NCI-H2107 (cell line): ENCODE measurements around the gene TMEM72.

Experiments
- DNase-seq: peaks from one replicate; lab custom pipeline; 2025; lab: John Stamatoyannopoulos, UW

Gene TMEM72

DNA sequence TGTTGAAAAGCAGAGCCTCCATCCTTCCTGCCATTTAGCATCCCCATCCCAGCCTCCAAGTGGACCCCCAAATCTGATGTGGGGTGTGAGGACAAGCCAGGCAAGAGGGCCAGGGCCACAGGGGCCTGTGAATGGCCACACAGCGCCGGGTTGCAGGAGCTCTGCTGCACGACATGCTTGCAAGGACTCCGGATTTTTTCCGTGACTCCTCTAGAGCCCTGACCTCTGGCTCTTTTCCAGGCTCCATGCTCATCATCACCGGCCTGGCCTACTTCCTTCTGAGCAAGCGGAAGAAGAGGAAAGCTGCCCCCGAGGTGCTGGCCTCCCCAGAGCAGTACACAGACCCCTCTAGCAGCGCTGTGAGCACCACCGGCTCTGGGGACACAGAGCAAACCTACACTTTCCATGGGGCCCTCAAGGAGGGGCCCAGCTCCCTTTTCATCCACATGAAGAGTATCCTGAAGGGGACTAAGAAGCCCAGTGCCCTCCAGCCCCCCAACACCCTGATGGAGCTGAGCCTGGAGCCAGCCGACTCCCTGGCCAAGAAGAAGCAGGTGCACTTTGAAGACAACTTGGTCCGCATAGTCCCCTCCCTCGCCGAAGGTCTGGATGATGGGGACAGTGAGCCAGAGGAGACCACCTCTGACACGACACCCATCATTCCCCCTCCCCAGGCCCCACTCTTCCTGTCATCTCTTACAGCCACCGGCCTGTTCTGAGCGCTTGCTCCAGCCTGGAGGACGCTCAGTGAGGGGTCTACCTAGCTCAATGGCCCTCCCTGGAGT is 23.5 kb downstream of the TMEM72 start:
- DNase-seq = no peak

DNA sequence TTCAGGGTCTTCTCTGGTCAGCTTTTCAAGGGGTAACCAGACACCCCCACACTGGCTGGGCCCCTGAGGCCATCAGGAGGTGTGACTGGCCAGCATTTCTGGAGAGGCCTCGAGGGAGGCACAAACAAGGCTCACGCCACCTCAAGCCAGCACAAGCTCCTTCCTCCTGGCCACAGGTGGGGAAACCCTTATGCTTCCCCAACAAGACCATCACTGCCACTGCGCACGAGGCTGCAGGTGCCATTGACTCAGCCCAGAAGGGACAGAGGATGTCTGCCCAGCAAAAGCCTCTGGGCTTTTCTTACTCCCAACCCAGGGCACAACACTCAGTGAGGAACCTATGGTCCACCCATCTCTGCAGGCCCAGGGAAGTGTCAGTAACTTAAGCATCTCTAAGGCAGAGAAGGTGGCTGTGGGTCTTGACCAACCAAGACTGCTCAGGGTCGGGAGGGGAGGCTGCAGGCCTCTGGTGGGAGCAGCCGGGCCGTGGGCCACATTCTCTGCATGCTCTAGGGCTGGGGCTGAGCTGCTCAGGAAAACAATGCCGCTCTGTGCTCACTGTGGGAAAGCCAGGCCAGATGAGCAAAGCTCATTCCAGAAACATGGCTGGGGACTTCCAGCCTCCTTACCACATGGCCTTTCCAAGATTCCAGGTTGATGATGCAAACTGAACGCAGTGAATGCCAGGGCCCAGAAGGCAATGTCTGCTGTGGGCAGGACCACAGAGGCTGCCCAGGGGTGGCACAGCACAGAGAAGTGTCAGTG is 24.2 kb downstream of the TMEM72 start:
- no peak for DNase-seq

DNA sequence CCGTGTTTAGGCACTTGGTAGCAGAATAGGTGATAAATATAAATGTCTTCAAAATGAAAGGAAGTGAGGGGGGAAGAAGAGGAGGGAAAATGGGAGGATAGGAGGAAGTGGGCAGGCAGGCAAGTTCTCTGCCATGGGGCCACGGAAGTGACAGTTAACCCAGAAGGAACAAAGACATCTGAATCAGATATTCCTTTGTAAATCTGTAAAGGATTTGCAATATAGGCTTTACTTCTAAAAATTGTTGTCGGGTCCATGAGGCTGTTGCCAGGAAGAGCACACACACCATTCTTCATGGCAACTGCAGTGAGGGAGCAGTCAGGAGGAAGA is 24.8 kb downstream of the TMEM72 start:
- DNase-seq = no peak

DNA sequence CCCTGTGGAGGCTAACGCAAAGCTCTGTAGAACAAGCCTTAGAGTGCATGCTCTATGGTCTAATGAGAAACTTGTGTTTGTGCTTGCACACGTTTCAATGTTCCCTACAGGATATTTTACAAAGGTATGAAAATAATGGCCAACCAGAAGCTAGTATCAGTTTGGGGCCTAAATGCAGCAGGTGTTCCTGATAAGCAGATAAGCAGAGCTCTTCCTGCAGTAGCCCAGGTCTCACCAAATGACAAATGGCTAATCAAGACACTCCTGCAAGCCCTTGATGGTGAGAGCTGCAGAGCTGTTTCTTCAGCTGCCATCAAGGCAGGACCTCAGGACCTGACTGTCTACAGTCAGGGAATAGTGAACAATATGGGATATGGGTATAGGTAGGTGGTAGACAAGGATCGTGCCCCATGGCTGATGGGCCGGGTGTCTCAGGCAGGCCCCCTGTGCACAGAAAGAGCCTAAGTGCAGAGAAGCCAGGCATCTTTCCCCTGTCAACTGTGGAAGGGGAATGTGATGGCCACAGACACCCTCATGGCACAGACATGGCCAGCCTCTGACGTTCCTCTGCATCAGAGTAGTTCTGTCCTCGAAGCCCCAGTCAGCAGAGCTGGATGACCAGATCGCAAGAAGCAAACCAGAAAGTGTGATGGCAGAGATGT is 25.3 kb downstream of the TMEM72 start:
- DNase-seq = no peak

DNA sequence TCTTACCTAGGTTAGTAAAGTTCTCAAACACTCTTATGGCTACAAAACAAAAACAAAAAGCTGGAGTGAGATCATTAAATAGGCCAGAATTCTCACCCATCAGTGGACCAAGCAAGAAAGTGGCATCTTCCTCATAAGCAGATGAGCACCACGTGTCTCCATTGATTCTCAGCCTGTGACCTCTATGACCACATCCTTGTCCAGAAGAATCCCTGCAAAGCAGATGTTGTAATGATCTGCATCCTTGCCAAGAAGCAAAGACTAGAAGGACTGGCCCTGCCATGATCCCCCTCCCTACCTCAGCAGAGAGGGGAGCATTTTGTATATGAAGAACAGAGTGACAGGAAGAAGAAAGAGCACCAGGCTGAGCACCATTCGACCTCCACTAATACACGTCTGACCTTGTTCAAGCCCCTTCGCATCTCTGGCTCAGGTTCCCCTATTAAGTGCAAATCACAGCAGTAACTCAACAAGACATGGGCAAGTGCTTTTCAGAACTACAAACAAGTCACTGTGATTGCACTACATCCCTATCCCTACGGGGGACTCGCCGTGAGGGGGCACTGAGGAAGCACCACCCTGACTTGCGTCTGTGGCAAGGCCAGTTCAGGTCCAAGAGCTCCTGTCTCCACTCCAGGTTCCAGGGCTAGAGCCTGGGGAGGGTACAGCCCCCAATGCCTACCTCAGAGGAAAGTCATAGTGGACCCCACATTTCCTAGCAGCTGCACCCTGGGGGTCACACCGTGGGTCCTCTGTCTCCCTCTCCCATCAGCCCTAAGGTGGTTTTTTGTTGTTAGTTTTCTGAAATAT is 26.3 kb downstream of the TMEM72 start:
- DNase-seq = no peak

DNA sequence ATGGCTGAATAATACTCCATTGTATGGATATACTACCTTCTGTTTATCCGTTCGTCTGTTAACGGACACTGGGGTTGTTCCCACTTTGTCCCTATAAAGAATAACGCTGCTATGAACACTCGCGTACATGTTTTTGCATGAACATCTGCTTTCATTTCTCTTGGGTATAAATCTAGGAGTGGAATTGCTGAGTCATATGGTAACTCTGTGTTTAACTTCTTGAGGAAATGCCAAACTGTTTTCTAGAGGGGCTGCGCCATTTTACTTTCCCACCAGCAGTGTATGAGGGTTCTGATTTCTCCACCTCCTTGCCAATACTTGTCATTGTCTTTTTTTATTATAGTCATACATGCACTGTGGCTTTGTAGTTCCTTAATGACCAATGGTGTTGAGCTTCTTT is 27.8 kb downstream of the TMEM72 start:
- no peak for DNase-seq

DNA sequence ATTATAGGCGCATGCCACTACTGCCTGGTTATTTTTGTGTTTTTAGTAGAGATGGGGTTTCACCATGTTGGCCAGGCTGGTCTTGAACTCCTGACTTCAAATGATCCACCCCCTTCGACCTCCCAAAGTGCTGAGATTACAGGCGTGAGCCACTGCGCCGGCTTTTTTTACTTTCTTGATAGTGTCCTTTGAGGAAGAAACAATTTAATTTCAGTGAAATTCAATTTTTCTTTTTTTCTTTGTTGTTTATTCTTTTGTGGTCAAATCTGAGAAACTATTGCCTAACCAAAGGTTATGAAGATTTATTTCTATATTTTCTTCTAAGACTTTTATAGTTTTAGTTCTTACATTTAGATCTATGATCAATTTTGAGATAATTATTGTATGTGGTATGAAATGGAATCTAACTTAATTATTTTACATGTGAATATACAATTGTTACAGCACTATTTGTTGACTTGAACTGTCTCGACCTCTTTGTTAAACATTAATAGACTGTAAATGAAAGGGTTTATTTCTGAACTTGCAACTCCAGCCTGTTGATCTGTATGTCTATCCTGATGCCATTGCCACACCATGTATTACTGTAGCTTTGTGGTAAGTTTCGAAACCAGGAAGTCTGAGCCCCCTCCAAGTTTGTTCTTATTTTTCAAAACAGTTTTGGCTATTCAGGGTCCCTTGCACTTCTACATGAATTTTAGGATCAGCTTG is 28.7 kb downstream of the TMEM72 start:
- DNase-seq = no peak

DNA sequence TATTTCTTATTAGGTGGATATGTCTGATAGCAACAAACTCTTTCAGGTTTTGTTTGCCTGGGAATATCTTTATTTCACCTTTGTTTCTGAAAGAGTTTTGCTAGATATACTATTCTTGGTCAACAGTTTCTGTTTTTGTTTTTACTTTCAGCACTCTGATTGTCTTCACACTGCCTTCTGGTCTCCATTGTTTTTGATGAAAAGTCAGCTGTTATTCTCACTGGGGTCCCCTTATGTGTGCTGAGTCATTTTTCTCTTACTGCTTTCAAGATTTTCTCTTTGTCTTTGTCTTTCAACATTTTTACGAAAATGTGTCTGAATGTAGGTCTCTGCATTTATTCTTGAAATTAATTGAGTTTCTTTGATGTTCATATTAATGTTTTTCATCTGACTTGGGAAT is 33.2 kb downstream of the TMEM72 start:
- DNase-seq = no peak

DNA sequence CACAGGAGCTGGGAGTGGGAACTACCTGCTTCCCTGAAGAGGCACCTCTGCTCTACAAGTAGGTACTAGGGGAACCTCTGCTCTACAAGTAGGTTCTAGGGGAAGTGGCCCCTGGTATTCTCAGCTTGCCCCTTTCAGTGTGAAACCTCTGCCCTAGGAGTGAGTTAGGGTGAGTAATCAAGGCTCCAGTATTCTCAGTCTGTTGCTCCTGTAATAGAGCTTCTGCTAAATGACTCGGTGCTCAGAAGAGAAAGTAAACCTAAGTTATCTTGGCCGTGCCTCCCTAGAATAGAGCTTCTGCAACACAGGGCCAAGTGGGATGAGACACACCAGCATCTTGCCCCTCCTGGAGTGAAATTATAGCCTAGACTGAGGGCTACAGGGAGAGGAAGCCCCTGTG is 35.1 kb downstream of the TMEM72 start:
- DNase-seq = no peak

DNA sequence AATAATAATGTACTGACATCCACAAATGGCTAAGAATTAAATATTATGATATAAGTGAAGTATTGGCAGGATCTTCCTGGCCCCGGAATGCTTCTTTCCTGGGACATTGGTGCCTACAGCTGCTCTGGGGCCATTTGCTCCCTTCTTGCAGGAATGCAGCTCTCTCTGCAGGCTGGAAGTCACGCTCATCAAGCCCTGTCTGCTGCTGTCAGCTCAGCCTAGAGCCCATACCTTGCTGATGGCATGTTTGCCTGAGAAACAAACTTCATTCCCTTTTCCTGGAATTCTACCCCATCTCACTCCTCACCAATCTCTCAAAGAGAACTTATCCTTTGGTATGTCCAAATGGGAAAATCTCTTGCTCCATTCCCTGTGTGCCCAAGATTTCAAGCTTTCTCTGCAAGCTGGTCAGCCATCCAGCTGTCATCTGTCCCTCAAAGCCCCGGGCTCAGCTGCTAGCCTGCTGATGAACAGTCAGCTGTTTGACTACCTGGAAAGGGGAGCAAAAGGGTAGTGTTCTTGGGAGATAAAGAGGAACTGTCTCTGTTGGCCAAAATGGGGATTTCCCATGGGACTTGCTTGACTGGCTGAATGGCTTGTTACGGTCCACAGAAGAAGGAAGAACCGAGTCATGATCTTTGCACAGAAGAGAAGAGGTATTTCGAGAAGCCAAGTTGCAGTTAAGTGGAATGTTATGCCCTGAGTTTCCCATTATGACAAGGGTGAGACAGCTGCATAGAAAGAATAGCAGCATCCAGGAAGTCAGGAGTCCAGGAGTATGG is 36.4 kb downstream of the TMEM72 start:
- no peak for DNase-seq

DNA sequence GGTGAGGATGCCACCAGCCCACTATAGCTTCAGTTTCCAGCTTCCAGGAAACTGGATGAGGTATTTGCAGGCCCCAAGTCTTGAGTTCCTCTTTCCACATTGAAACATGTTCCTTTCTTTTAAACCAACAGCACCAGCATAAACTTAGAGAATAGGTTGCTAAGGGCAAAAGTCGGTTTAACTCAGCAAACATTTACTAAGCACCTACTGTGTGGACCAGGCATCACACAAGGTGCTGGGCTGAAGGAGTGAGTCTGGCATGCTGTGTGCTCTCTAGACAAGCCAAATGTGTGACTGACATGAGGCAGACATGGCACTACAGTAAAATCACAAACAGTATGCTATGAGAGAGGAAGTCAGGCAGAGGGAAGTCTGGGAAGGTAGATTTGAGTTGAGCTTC is 37.5 kb downstream of the TMEM72 start:
- no peak for DNase-seq

DNA sequence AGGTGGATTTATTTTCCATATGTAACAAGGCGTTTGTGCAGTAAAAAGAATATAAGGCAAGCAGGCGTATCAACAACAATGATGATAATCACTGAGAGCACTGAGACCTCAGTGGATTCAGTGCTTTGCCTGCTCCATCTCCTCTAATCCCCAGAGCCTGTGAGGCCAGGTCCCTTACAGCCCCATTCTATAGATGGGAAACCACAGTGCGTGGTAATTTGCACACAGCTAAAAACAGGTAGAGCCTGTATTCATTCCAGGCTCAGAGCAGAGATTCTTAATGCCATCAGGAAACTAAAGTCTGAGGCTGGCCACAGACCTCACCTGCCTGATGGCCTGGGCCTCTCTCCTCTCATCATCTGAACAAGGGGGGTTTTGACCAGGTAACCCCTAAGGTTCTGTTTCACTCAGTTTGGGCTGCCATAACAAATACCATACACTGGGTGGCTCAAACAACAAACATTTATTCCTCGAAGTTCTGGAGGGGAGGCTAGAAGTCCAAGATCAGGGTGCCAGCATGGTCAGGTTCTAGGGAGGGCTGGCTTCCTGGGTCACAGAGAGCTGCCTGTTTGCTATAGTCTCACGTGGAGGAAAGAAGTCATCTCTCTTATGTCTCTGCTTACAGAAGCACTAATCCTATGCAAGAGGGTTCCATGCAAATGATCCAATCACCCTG is 38.1 kb downstream of the TMEM72 start:
- no peak for DNase-seq

DNA sequence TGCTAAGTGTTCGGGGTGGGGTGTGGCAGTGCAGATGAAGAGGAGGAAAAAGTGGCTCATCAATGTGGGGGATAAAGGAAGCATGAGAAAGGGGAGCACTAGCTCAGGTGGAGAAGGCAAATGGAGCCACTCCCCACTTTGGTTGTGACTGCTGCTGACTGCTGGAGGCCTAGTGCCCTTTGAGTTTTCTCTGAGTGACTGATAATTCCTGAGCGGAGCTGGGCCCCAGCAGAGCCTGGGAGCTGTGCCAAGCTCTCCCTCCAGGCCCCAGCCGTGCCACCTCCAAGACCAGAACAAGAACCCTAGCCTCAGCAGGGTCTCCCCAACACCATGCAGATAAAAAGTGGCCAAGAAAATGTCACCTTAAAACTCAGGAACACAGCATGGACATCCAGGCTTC is 38.8 kb downstream of the TMEM72 start:
- no peak for DNase-seq

DNA sequence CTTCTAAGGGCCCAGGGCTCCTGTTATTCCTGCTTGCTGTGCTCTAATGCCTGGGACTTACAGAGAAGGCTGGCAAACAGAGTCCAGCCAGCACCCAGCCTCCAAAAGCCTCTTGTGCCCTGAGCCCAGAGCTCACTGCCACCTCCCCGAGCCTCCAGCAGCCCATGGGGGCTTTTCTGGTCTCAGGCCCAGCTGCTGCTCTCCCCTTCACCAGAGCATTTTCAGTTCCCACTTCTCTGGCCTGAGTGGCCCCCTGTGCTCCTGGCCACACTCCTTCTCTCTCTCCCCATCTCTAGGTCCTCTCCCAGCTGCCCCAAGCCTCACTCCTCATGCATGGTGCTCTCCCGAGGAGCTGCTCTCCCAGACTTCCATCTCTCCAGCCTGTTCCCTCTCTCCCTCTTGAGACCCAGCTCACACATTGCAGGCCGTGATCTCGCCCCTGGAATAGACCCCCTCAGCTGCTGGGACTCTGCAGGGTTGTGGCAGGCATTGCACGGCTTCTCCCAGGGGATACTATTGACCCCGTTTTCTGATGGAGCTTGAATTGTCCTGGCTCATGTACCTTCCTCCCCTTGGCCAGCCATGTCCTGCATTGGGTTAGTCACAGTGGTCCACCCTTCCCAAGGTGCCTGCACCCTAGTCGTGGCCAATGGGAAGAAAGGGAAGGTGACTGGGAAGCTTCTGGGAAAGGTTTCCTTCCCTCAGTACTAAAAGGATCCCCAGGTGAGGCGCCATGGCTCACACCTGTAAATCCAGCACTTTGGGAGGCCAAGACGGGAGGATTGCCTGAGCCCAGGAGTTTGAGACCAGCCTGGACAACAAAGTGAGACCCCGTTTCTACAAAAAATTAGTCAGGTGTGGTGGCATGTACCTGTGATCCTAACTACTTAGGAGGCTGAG is 39.4 kb downstream of the TMEM72 start:
- no peak for DNase-seq

DNA sequence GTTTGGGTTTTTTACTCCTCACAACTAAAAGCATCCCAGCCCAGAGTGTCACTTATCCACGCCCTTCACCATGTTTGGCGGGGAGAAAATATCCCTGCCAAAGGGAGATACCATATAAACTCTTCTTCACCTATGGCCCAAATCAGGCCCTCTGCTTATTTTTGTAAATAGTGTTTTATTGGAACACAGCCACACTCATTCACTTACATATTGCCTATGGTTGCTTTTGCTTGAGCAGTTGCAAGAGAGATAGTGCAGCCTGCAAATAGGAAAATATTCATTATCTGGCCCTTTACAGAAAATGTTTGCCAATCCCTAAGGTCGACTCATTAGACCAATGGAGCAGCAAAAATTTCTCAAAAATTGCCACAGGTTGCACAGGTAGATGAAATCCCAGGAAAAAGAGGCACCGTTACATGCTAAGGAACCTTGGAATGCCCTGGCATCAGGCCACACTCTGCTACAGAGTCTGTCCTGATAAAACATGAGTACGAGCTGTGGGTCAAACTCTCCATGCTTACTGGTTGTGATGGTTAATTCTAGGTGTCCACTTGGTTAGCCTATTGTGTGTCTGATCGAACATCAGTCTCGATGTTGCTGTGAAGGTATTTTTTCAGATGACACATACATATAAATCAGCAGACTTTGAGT is 40.6 kb downstream of the TMEM72 start:
- no peak for DNase-seq

DNA sequence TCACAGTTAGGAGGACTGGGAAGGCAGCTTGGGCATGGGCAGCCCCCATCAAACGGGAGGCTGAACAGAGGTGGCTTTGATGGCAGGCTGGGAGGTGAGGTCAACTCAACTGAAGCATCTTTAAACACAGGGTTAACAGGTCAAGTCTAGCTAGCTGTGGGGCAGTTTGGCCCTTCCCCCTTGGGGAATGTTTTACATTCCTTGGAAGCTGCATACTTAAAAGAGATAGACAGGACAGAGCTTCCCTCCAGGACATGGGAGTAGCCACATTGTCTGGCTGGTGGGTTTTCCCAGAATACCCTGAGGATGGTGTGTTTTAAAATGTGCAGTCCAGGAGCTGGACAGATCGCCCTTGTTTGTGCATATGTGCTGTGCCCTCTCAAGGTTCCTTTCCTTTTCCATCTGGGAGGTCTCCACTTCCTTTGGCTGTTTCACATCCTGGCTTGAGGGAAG is 41.7 kb downstream of the TMEM72 start:
- DNase-seq = no peak

DNA sequence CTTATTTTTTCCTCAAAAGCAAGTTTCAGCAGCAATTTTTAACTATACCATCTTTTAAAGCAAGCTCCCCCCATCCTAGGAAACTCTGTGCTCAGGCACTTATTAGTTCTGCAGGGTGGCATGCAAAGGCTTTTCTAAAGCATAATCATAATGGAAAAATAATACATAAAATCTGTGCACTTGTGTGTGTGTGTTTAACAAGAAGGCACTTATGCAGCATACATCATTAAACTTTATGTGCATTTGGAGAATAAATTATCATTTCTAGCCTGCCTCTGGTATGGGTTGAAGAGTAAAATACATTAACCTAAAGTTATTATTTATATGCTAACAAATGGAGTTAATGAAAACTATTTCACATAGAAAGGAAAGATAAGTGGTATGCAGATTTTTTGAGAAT is 42.9 kb downstream of the TMEM72 start:
- no peak for DNase-seq

DNA sequence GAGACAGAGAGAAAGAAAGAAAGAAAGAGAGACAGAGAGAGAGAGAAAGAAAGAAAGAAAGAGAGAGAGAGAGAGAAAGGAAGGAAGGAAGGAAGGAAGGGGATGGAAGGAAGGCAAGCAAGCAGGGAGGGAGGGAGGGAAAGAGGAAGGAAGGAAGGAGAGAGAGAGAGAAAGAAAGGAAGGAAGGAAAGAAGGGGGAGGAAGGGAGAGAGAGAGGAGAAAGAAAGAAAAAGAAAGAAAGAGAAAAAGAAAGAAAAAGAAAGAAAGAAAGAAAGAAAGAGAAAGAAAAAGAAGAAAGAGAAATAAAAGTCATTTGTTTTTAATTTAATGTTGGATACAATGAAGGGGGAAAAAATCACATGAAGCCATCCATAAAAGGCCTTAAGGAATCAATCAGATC is 43.8 kb downstream of the TMEM72 start:
- DNase-seq = no peak
